Endothelial cell of umbilical vein (primary cell): ENCODE results near the gene RECQL5.

Source experiments
- CTCF ChIP-seq, 2 donors: IDR thresholded peaks; 1 replicate in 1 of 2; 2 replicates in 1 of 2; pipeline ENCODE4 v1.5.1; 2011; ENCODE audit warnings: low read length in 2 of 2, mild to moderate bottlenecking in 2 of 2, moderate library complexity in 2 of 2, control low read depth in 1 of 2, inconsistent platforms in 1 of 2, low read depth in 1 of 2; ENCODE audit not compliant: insufficient read depth in 1 of 2; ENCODE audit errors: extremely low read depth in 1 of 2
- EZH2 ChIP-seq: IDR thresholded peaks from 2 replicates; pipeline ENCODE4 v1.6.1; 2012; ENCODE audit warnings: borderline replicate concordance, low read depth, mild to moderate bottlenecking, moderate library complexity, low read length, inconsistent platforms; ENCODE audit not compliant: severe bottlenecking
- MYC ChIP-seq: IDR thresholded peaks from one replicate; pipeline ENCODE4 v1.6.1; 2011; ENCODE audit warnings: mild to moderate bottlenecking, low read depth, low read length
- POLR2AphosphoS5 ChIP-seq: IDR thresholded peaks from 2 replicates; pipeline ENCODE4 v1.6.1; 2012; ENCODE audit warnings: low read depth, mild to moderate bottlenecking, control low read depth, low read length, moderate library complexity; ENCODE audit not compliant: insufficient read depth
- TF ChIP-seq, protein P1 (sequence below): IDR thresholded peaks from 2 replicates; pipeline ENCODE4 v1.6.1; 2011; ENCODE audit not compliant: insufficient read depth, insufficient read length

DNA sequence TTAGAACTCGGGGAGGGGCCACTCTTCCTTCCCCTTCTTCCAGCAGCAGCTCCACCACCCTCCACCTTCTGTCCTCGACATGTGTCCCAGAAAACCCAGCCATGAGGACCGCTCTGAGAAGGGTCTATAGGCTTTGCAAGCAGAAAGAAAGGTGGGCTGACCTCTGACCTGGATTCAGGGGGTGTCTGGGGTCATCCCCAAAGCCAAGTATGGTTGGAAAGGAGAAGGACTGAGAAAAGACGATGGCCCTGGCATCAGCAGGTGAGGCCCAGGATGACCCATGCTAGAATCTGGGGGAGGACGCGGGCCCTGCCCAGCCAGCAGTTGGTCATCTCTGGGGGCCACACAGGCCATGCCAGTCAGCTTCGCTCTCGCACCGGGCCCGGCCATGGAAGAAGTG is 39.9 kb downstream of the RECQL5 start:
- no peak for TF ChIP-seq EZH2
- TF ChIP-seq POLR2AphosphoS5, result no peak
- TF ChIP-seq MYC, result no peak
- TF ChIP-seq CTCF (IDR thresholded peaks at IDR 0.05; ENCODE audit: extremely low read depth in 1 of 2, insufficient read depth in 1 of 2, low read depth in 1 of 2, low read length in 2 of 2), result no peak
- TF ChIP-seq, protein P1, sequence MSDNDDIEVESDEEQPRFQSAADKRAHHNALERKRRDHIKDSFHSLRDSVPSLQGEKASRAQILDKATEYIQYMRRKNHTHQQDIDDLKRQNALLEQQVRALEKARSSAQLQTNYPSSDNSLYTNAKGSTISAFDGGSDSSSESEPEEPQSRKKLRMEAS, result no peak
